HG02678 (cell line): ENCODE data around the gene DHTKD1.

Experiments
- ATAC-seq: cut with Tn5 transposase; IDR thresholded peaks from one replicate; pipeline ENCODE4 v1.9.1; 2021; ENCODE audit warnings: mild to moderate bottlenecking, moderate library complexity; ENCODE audit not compliant: unreplicated experiment

DHTKD1 gene, protein sequence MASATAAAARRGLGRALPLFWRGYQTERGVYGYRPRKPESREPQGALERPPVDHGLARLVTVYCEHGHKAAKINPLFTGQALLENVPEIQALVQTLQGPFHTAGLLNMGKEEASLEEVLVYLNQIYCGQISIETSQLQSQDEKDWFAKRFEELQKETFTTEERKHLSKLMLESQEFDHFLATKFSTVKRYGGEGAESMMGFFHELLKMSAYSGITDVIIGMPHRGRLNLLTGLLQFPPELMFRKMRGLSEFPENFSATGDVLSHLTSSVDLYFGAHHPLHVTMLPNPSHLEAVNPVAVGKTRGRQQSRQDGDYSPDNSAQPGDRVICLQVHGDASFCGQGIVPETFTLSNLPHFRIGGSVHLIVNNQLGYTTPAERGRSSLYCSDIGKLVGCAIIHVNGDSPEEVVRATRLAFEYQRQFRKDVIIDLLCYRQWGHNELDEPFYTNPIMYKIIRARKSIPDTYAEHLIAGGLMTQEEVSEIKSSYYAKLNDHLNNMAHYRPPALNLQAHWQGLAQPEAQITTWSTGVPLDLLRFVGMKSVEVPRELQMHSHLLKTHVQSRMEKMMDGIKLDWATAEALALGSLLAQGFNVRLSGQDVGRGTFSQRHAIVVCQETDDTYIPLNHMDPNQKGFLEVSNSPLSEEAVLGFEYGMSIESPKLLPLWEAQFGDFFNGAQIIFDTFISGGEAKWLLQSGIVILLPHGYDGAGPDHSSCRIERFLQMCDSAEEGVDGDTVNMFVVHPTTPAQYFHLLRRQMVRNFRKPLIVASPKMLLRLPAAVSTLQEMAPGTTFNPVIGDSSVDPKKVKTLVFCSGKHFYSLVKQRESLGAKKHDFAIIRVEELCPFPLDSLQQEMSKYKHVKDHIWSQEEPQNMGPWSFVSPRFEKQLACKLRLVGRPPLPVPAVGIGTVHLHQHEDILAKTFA

DNA sequence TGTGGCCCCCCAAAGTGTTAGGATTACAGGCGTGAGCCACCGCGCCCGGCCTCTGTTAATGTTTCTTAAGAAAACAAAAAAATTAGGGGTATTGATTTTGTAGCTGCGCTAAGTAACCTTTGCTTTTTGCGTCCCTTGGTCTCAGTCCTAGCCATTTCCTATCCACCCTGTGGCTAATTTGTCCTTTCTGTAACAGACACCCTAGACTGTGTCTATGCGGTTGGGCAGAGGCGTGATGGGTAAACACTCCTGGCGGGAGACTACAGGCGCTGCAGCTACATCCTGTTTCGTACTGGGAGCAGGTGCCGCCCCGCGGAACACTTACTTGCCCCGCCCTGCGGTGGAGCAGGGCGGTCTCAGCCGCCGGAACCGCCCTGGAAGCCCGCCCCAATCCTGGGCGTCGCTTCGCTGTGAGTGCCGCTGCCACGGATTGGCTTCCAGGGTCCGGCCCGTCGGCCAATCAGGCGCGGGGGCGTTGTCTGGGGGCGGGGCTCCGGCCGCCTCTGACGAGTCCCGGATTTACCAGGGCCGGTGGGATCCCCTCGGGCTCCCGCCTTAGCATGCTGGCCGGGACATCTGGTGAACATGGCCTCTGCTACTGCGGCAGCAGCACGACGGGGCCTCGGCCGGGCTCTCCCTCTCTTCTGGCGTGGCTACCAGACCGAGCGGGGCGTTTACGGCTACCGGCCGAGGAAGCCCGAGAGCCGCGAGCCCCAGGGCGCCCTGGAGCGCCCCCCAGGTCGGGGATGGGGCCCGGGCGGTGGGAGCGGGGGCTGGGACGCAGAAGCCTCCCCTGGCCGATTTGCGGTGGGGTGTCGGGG, at the start of gene DHTKD1:
DHTKD1 (plus strand) TSS at position 506 of the 821 bp plus-strand sequence; CDS start at position 586, 80 bp downstream.
- peak; percentile 97 for ATAC-seq

DNA sequence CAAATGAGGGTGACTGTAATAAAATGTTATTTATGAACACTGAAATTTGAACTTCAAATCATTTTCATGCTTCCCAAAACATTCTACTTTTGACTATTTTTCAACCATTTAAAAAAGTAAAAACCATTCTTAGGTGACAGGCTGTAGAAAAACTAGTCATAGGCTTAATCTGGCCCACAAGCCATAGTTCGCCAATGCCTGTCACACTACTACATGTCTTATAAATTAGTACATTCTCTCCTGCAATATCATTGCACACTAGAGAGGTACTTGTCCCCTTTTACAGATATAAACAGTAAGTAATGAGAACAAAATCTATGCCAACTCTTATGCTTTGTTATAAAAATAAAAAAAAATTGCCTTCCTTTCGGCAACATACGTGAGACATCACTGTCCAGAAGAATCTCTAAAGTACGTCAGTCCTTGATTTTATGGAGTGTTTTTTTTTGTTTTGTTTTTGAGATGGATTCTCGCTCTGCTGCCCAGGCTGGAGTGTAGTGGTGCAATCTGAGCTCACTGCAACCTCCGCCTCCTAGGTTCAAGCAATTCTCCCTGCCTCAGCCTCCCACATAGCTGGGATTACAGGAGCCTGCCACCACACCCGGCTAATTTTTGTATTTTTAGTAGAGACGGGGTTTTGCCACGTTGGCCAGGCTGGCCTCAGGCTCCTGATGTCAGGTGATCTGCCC, 49.3 kb upstream of the DHTKD1 start:
- no peak for ATAC-seq

DNA sequence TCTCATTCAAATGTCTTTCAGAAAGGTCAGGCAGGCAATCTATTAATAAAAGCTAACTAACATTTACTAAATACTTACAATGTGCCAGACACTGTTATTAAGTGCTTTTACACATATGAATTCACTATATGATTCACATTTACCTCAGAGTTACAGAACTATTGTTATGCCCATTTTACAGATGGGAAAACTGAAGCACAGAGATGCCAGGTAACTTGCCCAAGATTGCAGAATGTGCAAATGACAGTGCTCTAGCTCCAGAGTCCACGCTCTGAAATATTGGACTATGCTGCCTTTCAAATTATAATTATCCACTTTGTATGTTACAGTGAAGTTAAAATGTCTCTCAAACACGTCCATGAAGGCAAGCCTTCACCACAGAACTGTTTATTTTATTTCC, 48.2 kb upstream of the DHTKD1 start:
- no peak for ATAC-seq

DNA sequence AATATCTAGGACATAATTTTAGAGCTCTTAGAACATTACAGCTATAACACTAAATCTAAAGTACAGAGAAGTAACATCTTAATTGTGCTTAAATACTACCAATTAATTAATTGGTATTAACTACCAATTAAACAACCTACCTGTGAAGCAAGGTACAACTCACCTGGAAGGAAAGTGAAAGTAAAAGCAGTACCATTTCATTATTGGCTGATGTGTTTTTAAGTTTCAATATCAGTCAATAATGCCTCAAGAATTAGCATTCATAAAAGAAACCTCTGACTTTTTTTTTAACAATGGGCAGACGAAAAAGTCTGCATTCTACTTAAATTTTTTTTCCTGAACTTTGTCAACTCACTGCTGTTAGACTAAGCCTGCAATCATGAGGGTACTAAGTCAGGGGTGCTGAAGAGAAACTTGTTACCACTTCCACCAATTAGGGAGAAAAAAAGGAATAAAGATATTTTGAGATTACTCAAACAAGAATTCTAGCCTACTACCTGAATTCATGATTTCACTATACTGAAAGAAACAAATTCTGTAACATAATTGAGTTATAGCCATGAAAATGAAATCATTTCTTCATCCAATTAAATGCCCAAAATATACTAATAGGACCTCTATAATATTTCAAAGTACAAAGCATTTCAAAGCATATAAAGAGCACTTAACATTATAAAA, 46.0 kb upstream of the DHTKD1 start:
- ATAC-seq = no peak

DNA sequence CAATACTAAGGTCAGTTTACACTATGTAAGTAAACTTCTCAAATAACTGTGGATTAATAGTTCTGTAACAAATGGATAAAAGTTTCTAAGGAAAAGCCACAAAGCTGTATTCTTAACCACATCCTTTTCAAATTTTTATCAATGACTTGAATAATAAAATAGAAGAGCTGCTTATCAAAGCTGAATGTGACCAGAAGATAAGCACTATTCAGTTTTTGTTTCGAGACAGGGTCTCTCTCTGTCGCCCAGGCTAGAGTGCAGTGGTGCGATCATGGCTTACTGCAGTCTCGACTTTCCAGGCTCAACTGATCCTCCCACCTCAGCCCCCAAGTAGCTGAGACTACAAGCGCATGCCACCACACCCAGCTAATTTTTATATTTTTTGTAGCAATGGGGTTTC, 43.2 kb upstream of the DHTKD1 start:
- ATAC-seq = no peak

DNA sequence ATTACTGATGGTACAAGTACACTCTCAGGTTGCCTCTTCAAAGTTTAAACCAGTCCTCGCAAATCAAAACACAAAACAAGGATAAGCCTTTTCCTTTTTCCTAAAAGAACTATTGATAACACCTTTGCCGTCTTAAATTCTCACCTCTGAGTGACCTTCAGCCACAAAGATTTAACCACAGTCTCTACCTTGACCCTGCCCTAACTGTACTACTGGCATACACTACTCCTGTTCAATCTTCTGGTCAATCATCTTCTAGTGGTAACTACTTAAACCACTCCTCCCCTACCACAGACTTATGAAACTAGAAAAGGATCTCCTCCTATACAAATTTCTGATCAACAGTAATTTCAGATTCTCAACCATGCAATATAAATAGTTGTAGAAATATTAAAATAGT, 41.2 kb upstream of the DHTKD1 start:
- peak; percentile 90 for ATAC-seq

DNA sequence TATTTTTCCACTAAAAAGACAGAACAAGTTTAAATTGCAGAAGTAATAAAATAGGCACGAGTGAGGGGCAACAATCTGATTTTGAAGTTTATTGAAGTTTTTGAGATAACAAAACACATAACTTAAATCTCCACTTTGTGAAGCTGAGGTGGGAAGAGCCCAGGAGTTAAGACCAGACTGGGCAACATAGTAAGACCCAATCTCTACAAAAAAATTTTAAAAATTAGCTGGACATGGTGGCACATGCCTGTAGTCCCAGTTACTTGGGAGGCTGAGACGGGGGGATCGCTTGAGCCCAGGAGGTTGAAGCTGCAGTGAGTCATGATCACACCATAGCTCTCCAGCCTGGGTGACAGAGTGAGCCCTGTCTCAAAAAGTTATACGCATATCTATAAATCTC, 37.4 kb upstream of the DHTKD1 start:
- no peak for ATAC-seq

DNA sequence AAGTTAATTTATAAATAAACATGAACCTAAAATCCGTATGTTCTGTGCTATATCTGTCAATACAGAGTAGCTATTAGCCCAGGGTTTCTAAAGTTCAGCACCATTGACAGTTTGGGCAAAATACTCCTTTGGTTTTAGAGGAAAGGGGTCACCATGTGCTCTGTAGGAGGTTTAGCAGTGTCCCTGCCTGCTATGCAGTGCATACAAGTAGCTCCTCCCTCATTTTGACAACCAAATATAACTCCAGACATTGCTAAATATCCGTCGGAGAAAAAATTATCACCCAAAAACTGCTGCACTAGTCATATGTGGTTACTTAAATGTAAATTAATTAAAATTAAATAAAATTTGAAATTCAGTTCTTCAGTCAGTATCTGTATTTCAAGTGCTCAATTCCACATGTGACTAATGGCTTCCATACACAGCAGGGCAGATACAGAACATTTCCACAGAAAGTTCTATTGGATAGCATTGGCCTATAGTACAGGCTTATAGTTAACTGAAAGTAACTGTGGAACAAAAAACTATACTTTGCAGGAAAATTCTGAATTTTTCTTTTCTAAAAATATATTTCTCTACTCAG, 32.6 kb upstream of the DHTKD1 start:
- ATAC-seq = no peak

DNA sequence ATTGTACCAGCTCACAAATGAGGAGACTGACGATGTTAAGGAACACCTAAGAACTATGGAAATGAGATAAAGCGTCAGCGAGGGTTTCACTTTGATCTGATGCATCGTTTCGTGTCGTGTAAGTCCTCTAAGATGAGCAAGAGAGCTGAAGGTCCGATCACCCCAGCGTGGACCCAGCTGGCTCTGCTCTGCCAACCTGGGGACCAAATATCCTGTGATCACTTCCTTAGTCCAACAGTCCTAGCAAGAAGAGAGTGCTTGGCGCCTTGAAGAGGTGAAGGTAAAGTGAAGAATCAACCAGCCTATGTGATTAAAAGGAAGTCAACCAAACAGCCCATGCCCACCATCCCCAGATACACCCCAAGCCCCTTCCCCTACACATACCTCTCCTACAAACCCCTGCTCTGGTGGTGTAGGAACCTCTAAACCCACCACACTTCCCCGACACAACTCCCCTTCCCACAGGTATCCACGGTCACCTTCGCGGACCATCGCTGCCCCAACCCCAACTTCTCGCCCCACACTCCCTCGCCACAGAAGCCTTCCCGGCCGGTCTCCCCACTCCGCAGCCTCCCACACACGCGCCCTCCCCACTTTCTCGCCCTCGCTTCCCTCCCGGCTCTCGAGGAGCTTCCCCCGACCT, 26.9 kb upstream of the DHTKD1 start:
- no peak for ATAC-seq

DNA sequence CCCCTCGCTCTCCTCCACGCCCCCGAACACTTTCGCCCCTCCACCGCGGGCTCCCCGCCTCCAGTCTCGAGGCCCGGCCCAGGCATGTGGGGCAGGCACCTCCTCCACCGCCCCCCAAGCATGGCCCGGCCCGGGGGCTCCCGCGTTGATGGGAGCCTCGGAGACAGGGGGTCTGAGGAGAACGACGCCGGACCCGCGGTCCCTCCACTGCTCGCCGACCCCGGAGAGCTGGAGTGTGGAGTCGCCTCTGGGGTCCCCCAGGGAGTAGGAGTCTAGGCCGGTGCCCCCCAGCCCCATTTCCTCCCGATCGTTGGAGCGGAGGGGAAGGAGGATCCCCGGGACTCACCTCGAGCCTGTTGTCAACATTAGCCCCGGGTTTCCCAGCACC, 26.4 kb upstream of the DHTKD1 start:
- peak; percentile 14 for ATAC-seq

DNA sequence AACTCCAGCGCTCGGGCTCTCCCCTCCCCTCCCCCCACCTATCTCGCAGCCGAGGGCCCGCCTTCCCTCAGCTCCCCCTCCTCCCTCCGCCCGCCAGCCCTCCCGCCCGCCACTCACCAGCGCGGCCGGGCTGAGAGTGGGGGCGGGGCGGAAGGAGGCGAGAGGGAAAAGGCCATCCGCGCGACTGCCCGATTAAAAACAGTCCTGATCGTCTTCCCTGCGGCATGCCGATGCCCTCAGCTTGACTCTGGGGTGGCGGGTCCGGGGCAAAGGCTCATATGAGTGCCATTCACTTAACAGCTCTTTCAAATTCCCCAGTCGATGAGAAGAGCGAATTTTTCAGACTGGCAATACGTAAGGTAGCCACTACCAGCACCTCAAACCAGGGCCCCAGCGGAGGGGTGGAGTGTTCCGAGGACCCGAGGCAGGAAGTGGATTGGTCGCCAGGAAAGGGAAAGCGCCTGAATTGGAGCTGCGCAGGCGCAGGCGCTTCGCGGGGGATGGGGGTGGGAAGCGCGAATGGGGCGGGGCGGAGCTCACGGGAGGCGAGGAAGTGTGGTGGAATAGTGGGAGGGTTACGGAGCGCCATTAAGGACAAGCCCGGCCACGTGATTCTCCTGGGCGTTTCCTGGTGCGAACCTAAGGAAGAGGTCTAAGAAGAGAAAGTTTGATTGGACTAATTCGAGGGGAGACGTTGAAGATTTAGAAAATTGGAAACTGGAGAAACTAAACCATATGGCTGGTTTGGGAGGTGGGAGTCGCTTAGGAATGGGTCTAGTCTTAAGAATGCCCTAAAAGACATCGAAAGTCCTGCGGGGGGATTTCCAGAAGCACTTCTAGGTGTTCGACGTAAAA, 25.7 kb upstream of the DHTKD1 start, which contains the start of gene UPF2:
UPF2 (minus strand) TSS at position 13 of the 855 bp plus-strand sequence. CDS start 7,386 bp downstream, outside the sequence.
- peak; percentile 54 for ATAC-seq

DNA sequence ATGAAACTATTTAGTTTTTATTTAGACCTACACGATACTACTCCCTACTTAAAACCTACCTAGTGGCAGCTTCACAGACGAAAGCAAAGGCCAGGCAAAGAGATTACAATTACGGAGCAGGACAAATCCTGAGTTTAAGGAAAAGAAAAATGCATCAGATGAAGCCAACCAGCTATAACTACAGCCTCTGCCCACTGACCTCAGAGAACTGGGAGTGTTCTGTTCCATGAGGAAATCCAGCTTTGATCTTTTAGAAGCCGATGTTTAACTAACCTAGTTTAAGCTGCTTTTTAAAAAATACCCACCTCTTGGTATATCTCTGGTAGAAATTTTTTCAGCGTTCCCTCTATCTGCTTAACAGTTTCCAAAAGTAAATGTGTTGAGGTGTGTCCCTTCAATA, 23.2 kb upstream of the DHTKD1 start:
- ATAC-seq = no peak

DNA sequence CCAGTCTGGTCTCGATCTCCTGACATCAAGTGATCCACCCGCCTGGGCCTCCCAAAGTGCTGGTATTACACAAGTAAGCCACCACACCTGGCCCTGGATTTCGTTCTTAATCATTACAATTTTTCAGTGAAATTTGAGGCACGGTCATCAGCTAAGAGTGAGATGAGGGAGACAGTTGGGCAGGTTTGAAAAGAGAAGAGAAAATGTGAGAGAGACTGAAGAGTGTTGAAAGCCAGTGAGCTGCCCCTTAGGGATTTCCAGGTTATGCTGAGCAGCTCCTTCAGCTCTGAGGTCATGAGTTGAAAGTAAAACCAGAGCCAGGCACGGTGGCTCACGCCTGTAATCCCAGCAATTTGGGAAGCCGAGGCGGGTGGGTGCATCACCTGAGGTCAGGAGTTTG, 20.2 kb upstream of the DHTKD1 start:
- no peak for ATAC-seq

DNA sequence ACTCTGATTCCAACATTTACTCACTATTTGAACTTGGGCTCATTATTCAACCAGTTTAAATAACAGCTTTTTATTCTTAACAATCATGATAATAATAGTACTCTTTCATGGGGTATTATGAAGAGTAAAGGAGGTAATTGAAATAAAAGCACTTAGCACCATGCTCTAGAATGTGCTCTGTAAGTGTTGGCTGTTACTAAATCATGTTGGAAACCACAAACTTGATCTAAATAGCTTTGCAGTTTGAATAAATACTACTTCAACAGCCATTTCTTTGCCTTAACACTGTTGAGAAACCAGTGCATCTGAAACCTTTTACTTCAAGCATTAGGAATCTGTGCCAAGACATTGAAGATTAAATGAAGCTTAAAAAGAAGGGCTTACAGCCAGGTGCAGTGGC, 18.2 kb upstream of the DHTKD1 start:
- ATAC-seq = no peak

DNA sequence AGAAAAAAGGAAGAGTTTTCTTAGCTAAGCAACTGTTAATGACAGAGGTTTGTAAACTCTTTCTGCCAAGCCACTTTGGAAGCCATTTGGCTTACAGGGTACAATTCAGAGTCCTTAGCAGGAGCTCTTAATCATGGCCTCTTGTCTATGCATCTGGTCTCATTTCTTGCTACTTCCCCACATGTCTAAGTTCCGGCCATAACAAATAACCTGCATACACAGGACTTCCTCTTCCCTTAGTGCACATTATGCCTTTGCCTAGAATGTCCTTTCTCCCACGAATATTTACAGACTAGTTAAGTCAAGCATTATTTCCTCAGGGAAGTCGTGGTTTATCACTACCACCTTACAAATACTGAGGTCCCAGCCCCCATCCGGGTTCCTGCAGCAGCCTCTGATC, 17.5 kb upstream of the DHTKD1 start:
- no peak for ATAC-seq

DNA sequence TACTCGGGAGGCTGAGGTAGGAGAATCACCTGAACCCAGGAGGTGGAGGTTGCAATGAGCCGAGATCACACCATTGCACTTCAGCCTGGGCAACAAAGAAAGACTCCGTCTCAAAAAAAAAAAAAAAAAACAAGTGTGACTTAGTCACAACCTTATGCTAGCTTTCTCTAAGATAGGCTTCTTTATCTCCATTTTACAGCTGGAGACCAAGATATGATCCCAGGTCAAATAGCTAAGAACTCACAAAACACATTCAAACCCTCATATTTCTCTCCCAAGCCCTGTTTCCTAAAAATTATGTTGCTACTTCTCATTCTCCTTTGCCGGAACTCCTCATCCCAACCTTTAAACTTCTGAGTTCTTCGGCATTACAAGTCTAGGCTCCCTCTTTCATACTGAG, 13.0 kb upstream of the DHTKD1 start:
- ATAC-seq = no peak

DNA sequence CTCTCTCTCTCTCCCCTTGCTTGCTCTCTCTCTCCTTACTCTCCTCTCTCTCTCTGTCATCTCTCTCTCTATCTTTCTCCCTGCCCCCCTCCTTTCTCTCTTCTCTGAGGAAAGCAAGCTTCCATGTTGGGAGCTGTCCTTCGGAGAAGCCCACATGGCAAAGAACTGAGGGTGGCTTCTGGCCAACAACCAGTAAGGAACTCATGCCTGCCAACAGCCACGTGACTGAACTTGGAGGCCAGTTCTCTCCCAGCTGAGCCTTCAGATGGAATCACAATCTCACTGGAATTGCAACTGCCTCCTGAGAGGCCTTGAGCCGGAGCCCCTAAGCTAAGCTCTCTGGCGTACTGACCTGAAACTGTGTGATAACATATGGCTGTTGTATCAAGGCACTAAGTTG, 12.0 kb upstream of the DHTKD1 start:
- no peak for ATAC-seq

DNA sequence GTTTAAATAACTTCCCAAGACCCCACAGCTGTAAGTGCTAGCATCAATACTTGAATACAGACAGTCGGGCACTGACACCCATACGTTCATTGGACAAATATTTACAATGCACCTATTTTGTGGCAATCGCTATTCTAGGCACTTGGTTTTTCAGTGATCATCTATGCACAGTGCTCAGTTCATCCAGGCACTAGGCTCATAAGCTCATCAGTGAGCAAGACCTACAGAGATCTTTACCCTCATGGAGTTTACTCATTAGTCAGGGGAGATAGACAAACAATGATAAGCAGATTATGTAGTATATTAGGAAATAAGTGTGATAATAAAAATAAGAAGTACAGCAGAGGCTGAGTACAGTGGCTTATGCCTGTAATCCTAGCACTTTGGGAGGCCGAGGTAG, 7.6 kb upstream of the DHTKD1 start:
- no peak for ATAC-seq
